ENCODE measurements around the gene SPSB4.

Gene SPSB4

DNA sequence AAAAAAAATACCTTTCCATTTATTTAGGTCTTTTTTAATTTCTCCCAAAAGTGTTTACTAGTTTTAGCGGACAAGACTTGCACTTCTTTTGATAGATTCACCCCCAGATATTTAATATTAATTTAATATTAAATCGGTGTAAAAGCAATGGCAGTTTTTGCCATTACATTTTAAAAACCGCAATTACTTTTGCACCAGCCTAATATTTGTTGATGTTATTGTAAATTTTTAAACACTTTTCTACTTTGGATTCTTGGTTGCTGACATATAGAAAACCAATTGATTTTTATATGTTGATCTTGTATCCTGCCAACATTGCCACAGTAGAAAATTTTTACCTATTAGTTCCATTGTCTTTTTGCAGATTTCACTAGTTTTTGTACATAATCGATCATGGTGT, 116.5 kb downstream of the SPSB4 start:
- DNase-seq: no peak

DNA sequence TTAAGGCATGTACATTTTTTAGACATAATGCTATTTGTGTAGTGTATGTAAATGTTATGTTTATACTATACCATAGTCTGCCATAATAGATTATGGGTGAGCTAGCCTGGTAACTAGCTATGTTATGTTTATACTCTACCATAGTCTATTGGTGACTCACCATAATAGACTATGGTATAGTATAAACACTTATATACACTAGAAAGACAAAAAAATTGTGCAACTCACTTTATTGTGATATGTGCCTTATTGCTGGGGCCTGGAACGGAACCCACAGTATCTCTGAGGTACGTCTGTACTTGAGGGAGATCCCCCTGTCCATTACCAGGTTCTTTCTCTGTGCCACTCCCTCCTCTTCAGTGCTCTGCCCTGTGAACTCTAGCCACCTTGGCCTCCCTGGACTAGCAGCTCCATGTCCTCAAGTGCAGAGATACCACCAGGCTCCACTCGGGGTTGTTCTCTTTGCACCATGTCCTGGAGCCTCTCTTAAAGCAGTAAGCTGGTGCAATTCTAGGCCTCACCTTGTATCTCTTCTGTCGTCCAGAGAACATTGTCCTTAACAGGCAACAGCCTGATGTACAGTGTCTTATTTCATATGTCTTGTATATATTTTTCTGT, 119.6 kb downstream of the SPSB4 start:
- DNase-seq: no peak

DNA sequence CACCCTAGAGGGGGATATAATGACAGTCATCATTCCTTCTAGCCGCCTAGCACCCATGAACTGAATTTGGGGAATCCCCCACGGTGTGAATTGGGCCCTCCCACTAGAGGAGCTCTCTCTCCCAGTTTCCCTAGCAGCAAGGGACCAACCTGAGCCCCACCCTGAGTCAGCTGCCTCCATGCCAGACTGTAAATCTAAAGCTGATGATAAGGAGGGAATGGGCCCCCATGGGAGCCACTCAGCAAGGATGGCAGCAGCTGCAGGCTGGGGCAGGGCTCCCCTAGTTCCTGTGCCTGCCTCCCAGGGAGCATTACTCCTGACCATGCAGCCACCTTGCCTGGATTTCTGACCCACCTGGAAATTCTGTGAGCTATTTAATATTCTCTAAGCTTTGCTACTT, 123.5 kb downstream of the SPSB4 start:
- DNase-seq: no peak

DNA sequence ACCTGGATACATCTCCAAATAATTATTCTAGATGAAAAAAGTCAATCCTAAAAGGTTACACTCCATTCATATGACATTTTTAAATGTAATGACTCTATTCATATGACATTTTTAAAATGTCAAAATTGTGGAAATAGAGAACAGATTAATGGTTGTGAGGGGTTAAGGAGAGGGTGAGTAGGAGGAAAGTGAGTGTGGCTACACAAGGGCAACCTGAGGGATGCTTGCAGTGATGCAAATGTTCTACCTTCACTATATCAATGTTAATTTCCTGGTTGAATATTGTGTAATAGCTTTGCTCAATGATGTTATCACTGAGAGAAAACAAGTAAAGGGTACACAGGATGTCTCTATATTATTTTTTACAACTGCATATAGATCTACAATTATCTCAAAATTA, 125.6 kb downstream of the SPSB4 start:
- DNase-seq: no peak

DNA sequence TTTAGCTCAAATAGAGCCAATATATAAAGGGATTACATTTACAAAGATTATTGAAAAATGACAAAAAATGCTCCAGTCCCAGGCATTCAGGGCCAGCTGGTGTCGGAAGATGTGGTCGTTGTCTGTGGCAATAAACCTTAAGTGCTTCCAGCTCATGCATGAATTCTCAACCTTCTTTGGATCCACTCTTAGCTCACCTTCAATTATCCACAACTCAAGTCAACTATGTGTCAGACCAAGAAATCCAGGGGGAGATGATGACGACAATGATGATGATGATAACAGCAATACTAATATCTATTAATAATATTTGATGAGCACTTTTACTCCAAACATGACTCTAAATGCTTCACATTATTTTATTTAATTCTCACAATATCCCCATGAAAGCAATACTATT, 126.9 kb downstream of the SPSB4 start:
- no peak for DNase-seq

DNA sequence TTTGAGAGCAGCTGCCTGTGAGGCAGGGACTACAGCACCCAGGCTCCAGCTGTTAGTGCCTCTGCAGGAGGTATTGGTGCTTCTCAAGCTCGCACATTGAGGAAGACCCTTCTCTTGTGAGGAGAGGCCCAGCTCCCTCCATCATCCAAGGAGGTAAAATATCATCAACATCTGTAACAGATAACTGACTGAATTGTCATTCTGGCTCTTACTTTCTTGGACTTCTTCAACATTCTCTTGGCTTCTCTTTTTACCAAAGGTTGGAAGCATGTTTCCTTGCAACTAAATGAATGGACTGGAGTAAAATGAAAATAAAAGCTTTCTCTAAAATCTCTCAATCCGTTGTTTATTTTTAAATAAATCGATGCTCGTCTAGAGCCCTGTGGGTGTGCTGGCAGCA, 127.4 kb downstream of the SPSB4 start:
- DNase-seq: no peak

DNA sequence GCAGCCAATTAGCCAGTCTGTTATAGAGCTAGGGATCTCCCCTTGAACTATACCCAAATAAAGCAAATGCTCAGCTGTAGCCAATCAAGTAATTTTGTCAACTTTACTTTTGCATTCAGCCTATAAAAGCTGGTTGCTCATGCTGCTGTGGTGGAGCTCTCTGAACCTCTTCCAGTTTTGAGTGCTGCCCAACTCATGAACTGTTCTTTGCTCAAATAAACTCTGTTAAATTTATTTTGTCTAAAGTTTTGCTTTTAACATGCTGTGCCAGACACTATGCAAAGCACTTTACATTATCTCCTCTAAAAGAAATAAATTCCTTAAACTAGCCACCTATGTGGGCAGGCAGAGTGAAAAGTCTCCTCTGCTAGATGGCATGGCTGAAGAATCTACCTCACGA, 128.8 kb downstream of the SPSB4 start:
- no peak for DNase-seq

DNA sequence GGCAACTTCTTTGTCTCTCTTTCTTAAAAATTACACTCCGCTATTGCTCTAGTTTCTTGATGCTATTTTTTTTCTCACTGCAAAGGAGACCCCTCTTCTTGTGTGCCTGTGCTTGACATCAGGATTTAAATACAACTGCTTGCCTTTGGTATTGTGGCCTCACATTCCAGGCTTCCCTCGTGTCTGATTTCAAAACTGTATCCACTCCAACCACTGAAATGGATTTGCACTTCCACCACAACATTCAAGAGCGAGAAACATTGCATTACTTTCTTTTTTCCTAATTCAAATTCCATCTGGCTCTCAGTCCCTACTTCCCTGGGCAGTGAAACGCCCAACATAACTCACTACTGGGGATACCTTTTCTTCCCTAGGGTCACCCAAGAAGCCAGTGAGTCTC, 130.0 kb downstream of the SPSB4 start:
- no peak for DNase-seq

DNA sequence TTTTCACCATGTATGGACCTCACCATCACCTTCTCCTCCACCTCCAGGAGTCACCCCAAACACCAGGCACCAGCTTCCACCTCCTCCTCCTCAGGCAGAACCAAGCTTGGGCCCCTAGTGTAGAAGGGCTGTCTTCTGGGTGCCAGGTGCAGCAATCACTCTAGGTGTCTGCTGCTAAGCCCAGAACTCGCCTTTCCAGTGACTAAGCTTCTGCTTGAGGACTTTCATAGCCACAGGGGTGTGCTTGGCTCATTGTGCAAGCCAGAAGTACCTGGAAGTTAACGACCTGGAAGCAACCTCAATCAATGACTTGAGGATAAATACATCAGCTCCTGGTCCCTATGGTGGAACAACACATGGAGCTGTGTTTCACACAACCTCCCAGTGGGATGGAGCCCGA, 130.7 kb downstream of the SPSB4 start:
- no peak for DNase-seq

DNA sequence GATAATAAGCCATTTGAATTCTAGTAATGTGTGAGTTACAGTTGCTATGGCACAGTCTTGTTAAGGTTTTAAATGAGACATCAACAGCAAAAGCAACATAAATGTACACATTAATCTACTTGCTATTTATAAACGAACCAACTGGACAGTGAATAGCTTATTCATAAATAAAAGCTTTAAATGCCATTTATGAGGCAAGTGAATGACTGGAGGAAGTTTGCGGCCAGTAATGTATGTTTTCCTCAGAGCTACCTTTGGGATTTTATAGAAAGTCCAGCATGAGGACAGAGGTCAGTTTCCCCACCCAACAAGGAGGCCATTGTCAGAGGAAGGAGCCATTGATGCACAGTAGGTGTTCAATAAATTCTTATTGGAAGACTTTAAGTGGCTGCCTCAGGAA, 132.5 kb downstream of the SPSB4 start:
- DNase-seq: no peak

DNA sequence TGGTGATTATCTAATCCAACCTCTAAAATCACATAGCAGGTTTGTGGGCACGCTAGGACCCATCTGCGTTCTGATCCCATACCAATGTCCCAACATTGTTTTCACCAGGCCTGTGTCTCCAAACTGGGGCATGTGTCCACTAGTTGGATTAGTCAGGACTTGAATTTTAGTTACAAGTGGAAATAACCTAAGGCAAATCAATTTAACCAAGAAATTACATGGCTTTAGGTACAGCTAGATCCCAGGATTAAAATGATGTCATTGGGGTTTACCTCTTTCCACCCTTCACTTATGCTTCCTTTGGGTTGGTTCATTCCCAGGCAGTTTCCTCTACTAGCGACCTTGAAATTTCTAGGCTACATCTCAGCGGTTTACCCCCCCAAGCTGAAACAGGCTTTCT, 133.3 kb downstream of the SPSB4 start:
- DNase-seq: no peak

DNA sequence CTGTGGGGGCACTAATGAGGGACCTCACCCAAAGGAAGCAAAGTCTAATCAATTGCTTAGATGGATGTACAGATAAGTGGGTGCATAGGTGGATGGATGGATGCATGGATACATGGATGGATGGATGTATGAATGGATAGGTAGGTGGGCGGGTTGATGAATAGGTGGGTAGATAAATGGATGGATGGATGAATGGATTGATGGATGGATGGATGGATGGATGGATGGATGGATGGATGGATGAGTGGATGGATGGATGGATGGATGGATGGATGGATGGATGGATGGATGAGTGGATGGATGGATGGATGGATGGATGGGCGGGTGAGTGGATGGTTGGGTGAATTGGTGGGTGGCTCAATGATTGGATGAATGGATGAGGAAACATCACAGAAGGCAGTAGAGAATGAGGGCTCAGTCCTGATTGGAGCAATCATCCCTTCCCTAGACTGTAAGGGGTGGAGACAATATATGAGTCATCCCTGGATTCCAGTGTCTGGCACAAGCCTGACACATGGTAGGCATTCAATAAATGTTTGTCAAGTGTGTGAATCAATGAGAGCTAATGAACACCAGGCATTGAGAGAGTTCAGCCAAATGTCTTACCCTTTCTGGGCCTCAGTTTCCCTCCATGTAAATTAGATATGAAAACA, 140.1 kb downstream of the SPSB4 start:
- DNase-seq: no peak

DNA sequence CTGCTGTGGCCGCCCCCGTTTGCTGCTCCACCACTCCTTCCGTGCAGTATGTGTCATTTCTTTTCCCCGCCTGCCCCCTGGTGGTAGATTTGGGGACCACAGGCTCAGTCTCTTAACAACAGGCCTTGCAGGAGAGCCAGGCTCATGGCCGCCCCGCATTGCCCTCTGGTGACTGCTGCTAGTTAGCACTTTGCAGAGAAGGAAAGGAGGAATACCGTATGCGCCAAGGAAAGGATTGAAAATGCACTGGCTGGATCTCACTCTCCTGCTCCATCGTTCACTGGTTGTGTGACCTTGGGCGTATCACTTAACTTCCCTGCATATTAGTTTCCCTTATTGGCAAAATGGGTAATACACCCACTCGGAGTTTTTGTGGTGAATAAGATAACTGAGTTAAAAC, 141.2 kb downstream of the SPSB4 start:
- peak; percentile 78 for DNase-seq

DNA sequence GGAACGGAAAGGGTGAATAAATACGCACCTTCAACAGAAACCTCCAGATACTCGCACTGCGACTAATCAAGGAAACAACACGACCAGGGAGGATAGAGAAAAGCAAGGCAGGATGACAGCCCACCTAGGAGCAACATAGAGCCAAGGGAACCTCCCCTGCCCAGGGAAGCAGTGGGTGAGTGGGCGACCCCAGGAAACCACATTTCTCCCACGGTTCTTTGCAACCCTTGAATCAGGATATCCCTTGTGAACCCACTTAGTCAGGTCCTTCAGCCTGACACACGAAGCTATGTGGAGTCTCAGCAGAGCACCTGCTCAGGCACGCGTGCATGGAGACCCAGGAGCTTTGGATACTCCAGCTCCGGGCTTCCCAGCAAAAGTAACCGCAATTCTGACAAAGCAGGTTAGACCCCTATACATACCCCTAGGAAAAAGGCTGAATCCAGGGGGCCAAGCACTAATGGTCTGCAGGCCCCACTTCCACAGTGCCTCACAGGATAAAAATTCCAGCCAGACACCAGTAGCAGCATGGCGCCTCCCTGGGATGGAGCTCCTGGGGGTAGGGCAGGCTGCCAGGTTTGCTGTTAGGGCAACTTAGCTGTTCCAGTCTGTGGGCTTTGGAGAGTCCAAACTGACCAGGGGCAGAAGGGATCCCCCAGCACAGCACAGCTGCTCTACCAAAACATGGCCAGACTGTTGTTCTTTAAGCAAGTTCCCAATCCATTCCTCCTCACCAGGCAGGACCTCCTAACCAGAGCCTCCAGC, 142.1 kb downstream of the SPSB4 start:
- no peak for DNase-seq

Data from DMS79 (cell line).